HG03457 (cell line): Measurements from ENCODE around the gene P2RX1.

Experiments
- ATAC-seq: cut with Tn5 transposase; IDR thresholded peaks from one replicate; pipeline ENCODE4 v1.9.1; 2021; ENCODE audit warnings: moderate number of reproducible peaks; ENCODE audit not compliant: unreplicated experiment

The P2RX1 gene

DNA sequence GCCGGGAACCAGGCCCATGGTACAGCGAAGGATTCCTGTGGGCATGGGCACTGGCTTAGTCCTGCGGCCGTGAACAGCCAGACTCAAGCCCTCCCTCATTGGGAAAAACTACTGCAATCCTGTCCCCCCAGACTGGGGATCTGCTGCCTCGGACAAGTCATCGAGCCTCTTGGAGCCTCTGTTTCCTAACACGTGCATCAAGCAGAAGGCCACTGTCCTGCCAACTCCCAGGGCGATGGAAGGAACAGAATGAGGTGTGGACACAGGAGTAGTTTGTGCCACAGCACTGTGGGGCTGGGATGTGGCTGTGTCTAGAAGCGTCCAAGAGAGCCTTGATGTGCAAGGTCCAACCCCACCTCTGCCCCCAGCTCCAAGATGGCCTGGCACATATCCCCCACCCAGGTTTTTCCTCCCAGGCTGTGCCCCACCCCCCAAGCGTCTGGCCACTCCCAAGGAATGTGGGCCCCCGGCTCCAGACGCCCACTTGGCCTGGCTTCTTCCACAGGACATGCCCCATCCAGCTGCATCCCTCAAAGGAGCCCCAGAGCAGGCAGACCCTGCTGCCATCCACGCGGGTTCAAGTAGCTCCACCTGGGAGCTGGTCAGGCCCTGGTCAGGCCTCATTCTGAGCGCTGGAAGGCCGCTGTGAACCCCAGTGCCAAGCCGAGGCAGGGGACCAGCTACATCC lies 26.8 kb downstream of the P2RX1 start:
- no peak for ATAC-seq

DNA sequence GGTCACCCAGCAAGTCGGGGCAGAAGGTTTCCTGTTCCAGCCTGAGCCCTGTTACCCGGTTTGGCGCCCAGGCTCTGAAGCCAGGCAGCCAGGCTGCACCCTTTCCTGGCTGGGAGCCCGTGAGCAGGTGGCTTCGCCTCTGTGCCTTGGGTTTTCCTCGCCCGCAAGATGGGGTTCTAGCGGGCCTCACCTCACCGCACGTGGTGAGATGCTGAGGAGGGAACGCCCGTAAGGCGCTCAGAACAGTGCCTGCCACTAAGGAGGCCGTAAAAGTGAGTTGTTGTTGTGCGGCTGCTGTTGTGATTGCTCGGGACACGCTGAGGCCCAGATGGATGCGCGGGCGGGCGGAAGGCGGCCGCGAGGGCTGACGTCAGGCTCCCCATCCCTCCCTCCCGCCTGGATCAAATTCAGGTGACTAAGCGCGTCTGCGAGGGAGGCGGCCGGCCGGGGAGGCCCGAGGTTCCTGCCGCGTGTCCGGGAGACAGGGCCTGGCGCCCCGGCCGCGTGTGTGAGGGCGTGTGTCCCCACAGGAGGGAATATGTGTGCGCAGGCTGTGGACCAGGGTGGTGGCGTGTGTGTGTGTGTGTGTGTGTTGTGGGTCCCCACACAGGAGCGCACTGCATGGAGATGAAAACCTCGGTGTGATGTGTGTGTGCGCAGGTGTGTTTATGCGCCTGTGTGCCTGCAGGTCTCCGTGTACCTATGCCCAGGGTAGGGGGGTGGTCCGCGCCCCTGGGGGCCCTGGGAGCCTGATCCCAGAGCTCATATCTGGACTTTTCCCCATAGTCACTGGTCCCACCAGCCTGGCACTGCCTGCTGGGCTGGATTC lies 27.7 kb downstream of the P2RX1 start:
- ATAC-seq = no peak

DNA sequence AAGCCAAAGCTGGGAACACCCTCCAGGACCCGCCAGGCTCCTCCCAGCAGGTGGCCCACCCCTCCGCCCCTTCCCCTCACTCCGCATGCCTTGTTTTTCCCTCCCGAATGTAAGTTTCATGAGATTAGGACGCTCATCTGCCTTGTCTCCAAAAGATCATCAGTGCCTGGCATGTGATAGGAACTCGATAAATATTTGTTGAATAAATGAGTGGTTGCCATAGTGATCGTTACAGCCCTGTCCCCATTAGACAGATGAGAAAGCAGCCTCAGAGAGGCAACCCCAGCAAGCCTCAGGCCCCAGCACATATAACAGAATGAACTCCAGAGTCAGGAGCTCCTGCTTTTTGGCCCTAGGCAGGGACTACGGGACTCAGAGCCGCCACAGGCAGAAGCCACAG lies 28.5 kb downstream of the P2RX1 start:
- ATAC-seq = no peak

DNA sequence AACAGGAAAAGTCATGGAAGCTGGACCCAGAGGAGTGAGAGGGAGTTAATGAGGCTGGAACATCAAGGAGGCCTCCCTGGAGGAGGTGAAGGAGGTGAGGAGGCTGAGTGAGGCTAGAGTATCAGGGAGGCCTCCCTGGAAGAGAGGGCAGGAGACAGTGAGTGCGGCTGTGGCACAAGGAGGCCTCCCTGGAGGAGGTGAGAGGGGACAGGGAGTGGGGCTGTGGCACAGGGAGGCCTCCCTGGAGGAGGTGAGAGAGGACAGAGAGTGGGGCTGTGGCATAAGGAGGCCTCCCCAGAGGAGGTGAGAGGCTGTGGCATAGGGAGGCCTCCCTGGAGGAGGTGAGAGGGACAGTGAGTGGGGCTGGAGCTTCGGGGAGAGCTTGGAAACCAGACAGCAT lies 28.9 kb downstream of the P2RX1 start:
- ATAC-seq = no peak

GRCh38 chr17:3886776-3887175 lies 29.5 kb downstream of the P2RX1 start:
- no peak for ATAC-seq

DNA sequence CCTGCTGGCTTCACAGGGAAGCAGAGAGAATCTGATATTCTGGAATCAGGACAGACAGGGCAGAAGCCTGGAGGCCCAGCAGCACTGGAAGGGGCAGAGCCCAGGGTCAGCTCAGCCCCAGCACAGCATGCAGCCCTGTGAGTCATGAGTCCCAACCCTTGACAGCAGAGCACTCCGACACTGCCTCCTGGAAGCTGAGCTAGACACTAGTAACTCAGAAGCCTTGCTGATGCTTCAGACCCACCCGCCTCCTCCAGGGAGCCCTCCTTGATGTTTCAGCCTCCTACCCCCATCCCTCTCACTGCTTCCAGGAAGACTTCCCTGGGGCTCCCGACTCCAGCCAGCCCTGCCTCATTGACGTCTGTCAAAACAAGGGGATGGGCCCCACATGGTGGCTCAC lies 30.3 kb downstream of the P2RX1 start:
- no peak for ATAC-seq

GRCh38 chr17:3885271-3885670 lies 31.0 kb downstream of the P2RX1 start:
- ATAC-seq = no peak

- no peak for ATAC-seq
Measured at GRCh38 chr17:3884188-3884587, 32.1 kb downstream of the P2RX1 start.

- no peak for ATAC-seq
Measured at GRCh38 chr17:3882276-3882675, 34.0 kb downstream of the P2RX1 start.

GRCh38 chr17:3880983-3881382 lies 35.3 kb downstream of the P2RX1 start:
- ATAC-seq = no peak

DNA sequence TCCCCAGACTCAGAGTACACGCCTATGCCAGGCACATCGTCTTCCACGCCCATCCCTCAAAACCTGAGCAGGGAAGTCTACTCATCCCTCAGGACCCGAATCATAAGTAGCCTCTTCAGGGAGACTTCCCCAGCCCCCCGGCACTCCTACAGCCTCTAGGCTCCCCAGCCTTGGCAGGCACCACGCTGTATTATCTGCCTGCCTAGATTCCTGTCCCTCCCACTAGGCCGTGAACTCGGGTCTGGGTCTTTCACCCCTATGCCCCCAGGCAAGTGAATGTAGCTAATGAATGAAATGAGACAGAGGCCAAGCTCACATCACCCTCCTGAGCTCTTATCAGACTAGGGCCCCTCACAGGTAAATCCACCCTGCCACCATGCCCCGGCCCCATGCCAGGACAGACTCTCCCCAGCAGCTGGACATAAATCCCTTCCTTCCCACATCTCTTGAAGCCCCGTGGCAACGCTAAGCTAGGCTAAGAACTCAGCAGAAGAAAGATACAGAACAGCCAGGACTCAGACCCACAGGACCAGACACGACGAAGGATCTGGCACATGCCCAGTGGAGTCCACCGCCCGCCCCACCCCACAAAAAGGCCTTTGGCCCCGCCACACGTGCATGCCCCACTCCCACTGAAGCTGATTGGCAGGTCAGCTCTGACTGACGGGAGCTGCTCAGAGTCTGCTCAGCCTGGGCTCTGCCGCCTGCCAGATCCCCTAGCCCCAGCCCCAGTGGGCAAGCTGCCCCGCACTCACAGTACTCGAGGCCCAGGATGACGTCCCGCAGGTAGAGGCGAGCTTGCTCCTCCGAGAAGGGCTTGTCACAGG lies 36.5 kb downstream of the P2RX1 start:
- ATAC-seq = no peak

DNA sequence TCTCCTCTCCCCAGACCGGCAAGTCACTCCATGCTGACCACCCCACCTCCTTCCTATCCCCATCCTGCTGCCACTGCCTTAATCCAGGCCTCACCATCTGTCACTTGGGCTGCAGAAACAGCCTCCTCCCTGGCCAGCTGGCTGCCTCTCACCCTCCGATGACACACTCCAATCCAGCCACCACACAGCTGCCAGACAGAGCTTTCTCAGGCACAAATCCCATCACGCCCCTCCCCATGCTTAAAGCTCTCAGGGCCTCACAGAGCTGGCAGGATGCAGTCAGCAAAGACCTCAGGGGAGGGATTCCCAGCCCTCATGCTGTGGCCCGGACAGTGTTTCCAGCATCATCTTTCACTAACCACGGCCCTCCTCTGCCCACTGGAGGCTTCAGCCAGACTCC lies 37.1 kb downstream of the P2RX1 start:
- no peak for ATAC-seq

- ATAC-seq = no peak
Measured at GRCh38 chr17:3877220-3877619, 39.0 kb downstream of the P2RX1 start.

DNA sequence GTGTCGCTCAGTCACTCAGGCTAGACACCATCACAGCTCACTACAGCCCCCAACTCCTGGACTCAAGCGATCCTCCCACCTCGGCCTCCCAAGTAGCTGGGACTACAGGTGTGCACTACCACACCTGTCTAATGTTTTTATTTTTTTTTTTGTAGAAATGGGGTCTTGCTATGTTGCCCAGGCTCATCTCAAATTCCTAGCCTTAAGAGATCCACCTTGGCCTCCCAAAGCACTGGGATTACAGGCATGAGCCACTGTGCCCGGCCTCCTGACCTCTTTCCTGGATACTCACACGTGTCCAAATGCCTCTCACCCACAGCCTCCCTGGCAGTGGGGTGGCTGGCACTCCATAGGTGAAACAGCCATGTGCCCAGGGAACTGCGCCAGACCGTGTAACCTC lies 40.9 kb downstream of the P2RX1 start:
- ATAC-seq = no peak

- ATAC-seq = no peak
Measured at GRCh38 chr17:3873862-3874261, 42.4 kb downstream of the P2RX1 start.

- no peak for ATAC-seq
Measured at GRCh38 chr17:3870871-3871306, 45.4 kb downstream of the P2RX1 start.

DNA sequence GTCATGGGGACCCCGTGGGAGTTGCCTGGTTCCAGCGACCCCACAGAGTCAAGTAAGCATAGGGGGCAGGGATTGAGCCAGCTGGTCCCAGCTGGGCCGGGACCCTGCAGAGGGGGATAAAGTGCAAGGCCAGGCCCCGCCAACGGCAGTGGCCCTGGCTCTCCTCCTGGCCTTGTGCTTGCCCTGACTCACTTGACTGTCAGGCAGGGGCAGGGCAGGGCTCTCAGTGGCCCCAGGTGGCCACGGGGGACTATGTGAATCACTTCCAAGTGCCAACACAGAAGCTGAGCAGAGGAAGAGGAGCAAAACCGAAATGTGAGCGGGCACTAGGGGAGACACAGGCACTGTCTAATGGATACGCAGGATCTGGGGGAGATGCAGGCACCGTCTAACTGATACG lies 48.7 kb downstream of the P2RX1 start:
- ATAC-seq = no peak

GRCh38 chr17:3867106-3867505 lies 49.2 kb downstream of the P2RX1 start:
- ATAC-seq = no peak

- no peak for ATAC-seq
Measured at GRCh38 chr17:3866276-3866675, 50.0 kb downstream of the P2RX1 start.

- ATAC-seq = no peak
Measured at GRCh38 chr17:3865176-3865575, 51.1 kb downstream of the P2RX1 start.

DNA sequence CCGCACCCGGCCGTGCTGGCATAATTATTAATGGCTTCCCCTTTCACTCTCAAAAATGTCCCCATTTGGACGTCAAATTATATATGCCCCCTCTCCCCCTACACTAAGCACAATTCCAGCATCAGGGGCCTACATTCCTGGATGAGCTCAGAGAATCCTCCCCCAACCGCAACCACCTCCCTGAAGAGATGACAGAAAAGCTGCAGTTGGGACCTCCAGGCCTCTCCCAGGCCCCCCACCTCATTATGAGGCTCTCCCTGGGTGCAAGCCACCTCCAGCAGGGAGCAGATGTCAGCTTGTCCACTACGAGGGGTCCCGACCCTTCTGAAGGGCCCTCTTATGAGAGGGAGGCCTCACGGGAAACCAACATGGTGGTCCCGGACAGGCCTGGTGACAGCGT lies 51.7 kb downstream of the P2RX1 start:
- ATAC-seq = no peak
